GM21381 (cell line): ENCODE results near the gene KCNN4.
"Not testable (repeated sequence)": the region's sequence is repeated elsewhere in the genome, so short reads cannot be mapped to it uniquely, and the experiment has no call there.

ENCODE experiments used
- ATAC-seq: cut with Tn5 transposase; IDR thresholded peaks from one replicate; pipeline ENCODE4 v1.9.1; 2021; ENCODE audit warnings: mild to moderate bottlenecking, moderate library complexity; ENCODE audit not compliant: unreplicated experiment

The KCNN4 gene

GRCh38 chr19:43775299-43775890 is 5.4 kb downstream of the KCNN4 start:
- ATAC-seq, result no peak

GRCh38 chr19:43774940-43775258 is 5.9 kb downstream of the KCNN4 start:
- ATAC-seq, result not testable (repeated sequence)

GRCh38 chr19:43774103-43774939 is 6.5 kb downstream of the KCNN4 start:
- no peak for ATAC-seq

GRCh38 chr19:43773725-43774102 is 7.1 kb downstream of the KCNN4 start:
- no peak for ATAC-seq

- no peak for ATAC-seq
Measured at GRCh38 chr19:43769256-43769655, 11.5 kb downstream of the KCNN4 start.

GRCh38 chr19:43768273-43769050 is 12.3 kb downstream of the KCNN4 start:
- no peak for ATAC-seq

- no peak for ATAC-seq
Measured at GRCh38 chr19:43767818-43768217, 13.0 kb downstream of the KCNN4 start.

- ATAC-seq, result no peak
Measured at GRCh38 chr19:43767316-43767715, 13.5 kb downstream of the KCNN4 start.

- no peak for ATAC-seq
Measured at GRCh38 chr19:43766755-43767043, 14.1 kb downstream of the KCNN4 start.

GRCh38 chr19:43765109-43765876 is 15.5 kb downstream of the KCNN4 start:
- peak; percentile 64 for ATAC-seq

- not testable (repeated sequence) for ATAC-seq
Measured at GRCh38 chr19:43764684-43765083, 16.1 kb downstream of the KCNN4 start.

- no peak for ATAC-seq
Measured at GRCh38 chr19:43763473-43763939, 17.3 kb downstream of the KCNN4 start.

GRCh38 chr19:43762814-43763213 is 18.0 kb downstream of the KCNN4 start:
- ATAC-seq, result no peak

- no peak for ATAC-seq
Measured at GRCh38 chr19:43760941-43761340, 19.8 kb downstream of the KCNN4 start.

- ATAC-seq, result no peak
Measured at GRCh38 chr19:43759515-43759914, 21.3 kb downstream of the KCNN4 start.

- peak; percentile 28 for ATAC-seq
Measured at GRCh38 chr19:43755256-43755801, 25.4 kb downstream of the KCNN4 start.

GRCh38 chr19:43754503-43755255 is 26.1 kb downstream of the KCNN4 start, which contains the start of gene SMG9:
SMG9 (minus strand) TSS chr19:43754962; CDS start chr19:43750741, 4,221 bp downstream.
- ATAC-seq, result peak; percentile 53

GRCh38 chr19:43754253-43754502 is 26.6 kb downstream of the KCNN4 start:
- ATAC-seq, result no peak

GRCh38 chr19:43752287-43752875 is 28.4 kb downstream of the KCNN4 start:
- no peak for ATAC-seq
